Endodermal cell (in vitro differentiated cells): ENCODE measurements around the gene NAALADL2. TPM values are rescaled to one million over a fixed set of nuclear protein-coding genes. Genes with fewer than 3 reads are reported as not detected.

Source experiments
- DNase-seq: peaks from one replicate; pipeline ENCODE4 v3.0.0-alpha.2; 2017
- H3K27ac ChIP-seq: 2 replicates; pipeline ENCODE4 v1.5.1; 2013; ENCODE audit warnings: mild to moderate bottlenecking, low read depth, low read length, moderate library complexity
- H3K27me3 ChIP-seq: 2 replicates; pipeline ENCODE4 v1.6.1; 2013; ENCODE audit warnings: mild to moderate bottlenecking, low read length, moderate library complexity; ENCODE audit not compliant: insufficient read depth, control insufficient read depth, poor library complexity, severe bottlenecking
- H3K36me3 ChIP-seq: 2 replicates; pipeline ENCODE4 v1.7.0; 2013; ENCODE audit warnings: mild to moderate bottlenecking, low read length, moderate library complexity; ENCODE audit not compliant: control insufficient read depth, insufficient read depth
- H3K4me1 ChIP-seq: one replicate; pipeline ENCODE4 v1.7.0; 2013; ENCODE audit warnings: low read length; ENCODE audit not compliant: control insufficient read depth, insufficient read depth
- H3K4me3 ChIP-seq: 2 replicates; pipeline ENCODE4 v1.5.1; 2013; ENCODE audit warnings: mild to moderate bottlenecking, low read length, moderate library complexity
- H3K9ac ChIP-seq: 2 replicates; pipeline ENCODE4 v1.6.1; 2013; ENCODE audit warnings: mild to moderate bottlenecking, low read length, moderate library complexity; ENCODE audit not compliant: poor library complexity, severe bottlenecking; ENCODE audit errors: extremely low read depth
- H3K9me3 ChIP-seq: 2 replicates; pipeline ENCODE4 v1.6.1; 2013; ENCODE audit warnings: mild to moderate bottlenecking, low read length, moderate library complexity; ENCODE audit not compliant: control insufficient read depth
- H3K27ac Mint-ChIP-seq: 2 replicates; pipeline ENCODE4 v1.8.0; 2020; ENCODE audit warnings: mixed read lengths
- H3K27me3 Mint-ChIP-seq: 2 replicates; pipeline ENCODE4 v1.8.0; 2021; ENCODE audit warnings: mild to moderate bottlenecking, mixed read lengths; ENCODE audit not compliant: insufficient read depth
- H3K36me3 Mint-ChIP-seq: 2 replicates; pipeline ENCODE4 v1.8.0; 2020; ENCODE audit warnings: low read depth, mixed read lengths
- H3K4me1 Mint-ChIP-seq: 2 replicates; pipeline ENCODE4 v1.8.0; 2020; ENCODE audit warnings: mixed read lengths
- H3K4me3 Mint-ChIP-seq: 2 replicates; pipeline ENCODE4 v1.8.0; 2020; ENCODE audit warnings: mild to moderate bottlenecking, moderate library complexity, mixed read lengths
- H3K9me3 Mint-ChIP-seq: 2 replicates; pipeline ENCODE4 v1.8.0; 2020; ENCODE audit warnings: mild to moderate bottlenecking, mixed read lengths
- WGBS, 2 experiments: methylation state at CpG; one replicate each; pipeline versions ENCODE4 v1.1.5 to v1.1.7; 2013; ENCODE audit warnings: missing lambda C conversion rate in 2 of 2, mixed read lengths in 1 of 2; ENCODE audit not compliant: insufficient coverage in 1 of 2, insufficient read length in 1 of 2; 5-methylcytosine and 5-hydroxymethylcytosine counted together
- total RNA-seq, 2 donors: library from RNA; stranded (reverse); fragmentation: NEBNext Ultra II Directional in 1 of 2; extraction: Animal tissue kit (Norgen Biotek cat#: 25700) in 1 of 2; gene quantifications; 2 replicates in 1 of 2; 3 replicates in 1 of 2; pipeline ENCODE4 v1.2.1, GENCODE V29; 2021
- TF ChIP-seq, protein P1 (sequence below): fragments of 200-600 bp; sonication (generic); conservative IDR thresholded peaks from 2 replicates; pipeline ENCODE4 v1.5.0; 2021; ENCODE audit warnings: antibody characterized with exemption, mild to moderate bottlenecking

Gene NAALADL2
- total RNA-seq, 2 donors from 2014 or later = 1.6 to 1.8 TPM

DNA sequence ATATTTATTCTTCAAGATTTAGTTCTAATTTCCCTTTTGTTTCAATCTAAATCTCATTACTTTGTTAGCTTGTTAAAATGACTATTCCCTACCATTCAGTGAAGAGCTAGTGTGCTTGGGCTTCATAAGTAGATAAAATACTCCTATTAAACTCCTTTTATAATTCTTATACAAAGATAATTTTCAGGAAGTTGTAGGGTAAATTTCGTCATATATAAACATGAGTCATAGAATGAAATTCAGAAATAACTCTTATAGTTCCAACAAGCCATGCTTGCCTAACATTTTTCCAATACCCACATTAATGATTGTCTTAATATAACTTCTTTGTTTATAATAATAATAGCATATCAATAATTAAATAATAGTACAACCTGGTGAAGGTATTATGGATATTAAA, 407.3 kb downstream of the NAALADL2 start:
- no peaks in the 10 kb centered on the region for H3K27me3 Mint-ChIP-seq
- Histone ChIP-seq H3K9me3 (no peaks in the 10 kb centered on the region), H3K27me3 (no peaks in the 10 kb centered on the region), H3K4me3 (no peak overlapping the region), H3K4me1 (no peaks in the 10 kb centered on the region), H3K9ac (no peak overlapping the region), H3K36me3 (no peaks in the 10 kb centered on the region), H3K27ac (no peak overlapping the region)
- no peaks in the 10 kb centered on the region for H3K9me3 Mint-ChIP-seq
- no peak overlapping the region for H3K27ac Mint-ChIP-seq
- WGBS, 2 experiments = no CpG with 5 or more reads among the region's 1 CpG
- TF ChIP-seq, protein P1, sequence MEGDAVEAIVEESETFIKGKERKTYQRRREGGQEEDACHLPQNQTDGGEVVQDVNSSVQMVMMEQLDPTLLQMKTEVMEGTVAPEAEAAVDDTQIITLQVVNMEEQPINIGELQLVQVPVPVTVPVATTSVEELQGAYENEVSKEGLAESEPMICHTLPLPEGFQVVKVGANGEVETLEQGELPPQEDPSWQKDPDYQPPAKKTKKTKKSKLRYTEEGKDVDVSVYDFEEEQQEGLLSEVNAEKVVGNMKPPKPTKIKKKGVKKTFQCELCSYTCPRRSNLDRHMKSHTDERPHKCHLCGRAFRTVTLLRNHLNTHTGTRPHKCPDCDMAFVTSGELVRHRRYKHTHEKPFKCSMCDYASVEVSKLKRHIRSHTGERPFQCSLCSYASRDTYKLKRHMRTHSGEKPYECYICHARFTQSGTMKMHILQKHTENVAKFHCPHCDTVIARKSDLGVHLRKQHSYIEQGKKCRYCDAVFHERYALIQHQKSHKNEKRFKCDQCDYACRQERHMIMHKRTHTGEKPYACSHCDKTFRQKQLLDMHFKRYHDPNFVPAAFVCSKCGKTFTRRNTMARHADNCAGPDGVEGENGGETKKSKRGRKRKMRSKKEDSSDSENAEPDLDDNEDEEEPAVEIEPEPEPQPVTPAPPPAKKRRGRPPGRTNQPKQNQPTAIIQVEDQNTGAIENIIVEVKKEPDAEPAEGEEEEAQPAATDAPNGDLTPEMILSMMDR = no peak
- DNase-seq = no peak
- no peak overlapping the region for H3K4me3 Mint-ChIP-seq
- H3K4me1 Mint-ChIP-seq = no peaks in the 10 kb centered on the region
- no peaks in the 10 kb centered on the region for H3K36me3 Mint-ChIP-seq

DNA sequence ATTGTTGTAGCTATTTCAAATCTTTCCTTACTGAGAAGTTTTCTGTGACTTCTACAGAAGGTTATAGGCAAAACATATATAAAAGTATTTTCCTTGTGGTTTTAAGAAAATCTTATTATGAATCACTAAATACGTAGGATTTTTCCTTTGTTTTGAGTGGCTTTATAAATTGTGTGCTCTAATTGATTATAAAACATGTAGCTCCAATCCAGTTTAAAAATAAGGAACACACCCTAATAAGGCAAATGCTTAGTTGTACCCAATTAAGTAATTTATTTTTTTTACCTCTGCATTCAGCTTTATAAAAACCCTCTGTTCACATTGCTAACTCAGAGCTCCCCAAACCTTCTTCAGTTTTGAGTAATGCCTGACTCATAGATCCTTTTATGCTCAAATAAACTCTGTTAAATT, 408.0 kb downstream of the NAALADL2 start:
- H3K27ac ChIP-seq = no peak overlapping the region
- no peaks in the 10 kb centered on the region for H3K27me3 ChIP-seq
- no peak for DNase-seq
- no peak overlapping the region for H3K4me3 ChIP-seq
- WGBS, 2 experiments = 83% methylated on average over 1 of the region's 1 CpG; no CpG with 5 or more reads in 1 of the 2 experiments
- H3K4me1 Mint-ChIP-seq = no peaks in the 10 kb centered on the region
- H3K9me3 ChIP-seq = no peaks in the 10 kb centered on the region
- H3K9ac ChIP-seq = no peak overlapping the region
- TF ChIP-seq, protein P1 = no peak
- no peak overlapping the region for H3K27ac Mint-ChIP-seq
- H3K4me1 ChIP-seq = no peaks in the 10 kb centered on the region
- H3K4me3 Mint-ChIP-seq = no peak overlapping the region
- no peaks in the 10 kb centered on the region for H3K9me3 Mint-ChIP-seq
- no peaks in the 10 kb centered on the region for H3K27me3 Mint-ChIP-seq
- H3K36me3 ChIP-seq = no peaks in the 10 kb centered on the region
- no peaks in the 10 kb centered on the region for H3K36me3 Mint-ChIP-seq

DNA sequence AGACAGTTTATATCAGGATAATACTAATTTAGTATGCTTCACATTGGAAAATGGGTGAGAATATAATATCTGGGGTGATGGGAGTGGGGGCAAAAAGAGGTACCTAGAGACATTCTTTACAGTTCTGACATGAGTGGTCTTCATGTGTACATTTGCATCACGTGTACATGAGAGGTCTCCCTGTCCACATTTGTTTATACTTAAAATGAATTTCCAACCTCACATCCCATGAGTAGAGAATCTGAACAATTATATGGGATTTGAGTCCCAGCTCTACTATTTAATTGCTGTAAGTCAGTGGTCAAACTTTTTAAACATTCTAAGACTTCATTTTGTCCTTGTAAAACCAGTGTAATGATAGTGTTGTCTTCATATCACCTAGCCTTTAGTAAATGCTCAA, 408.4 kb downstream of the NAALADL2 start:
- H3K9ac ChIP-seq = no peak overlapping the region
- H3K27me3 Mint-ChIP-seq = no peaks in the 10 kb centered on the region
- TF ChIP-seq, protein P1 = no peak
- no peak overlapping the region for H3K27ac ChIP-seq
- 71% methylated on average over 1 of the region's 1 CpG; no CpG with 5 or more reads in 1 of the 2 experiments for WGBS, 2 experiments
- no peak for DNase-seq
- H3K36me3 ChIP-seq = no peaks in the 10 kb centered on the region
- no peaks in the 10 kb centered on the region for H3K4me1 ChIP-seq
- no peak overlapping the region for H3K27ac Mint-ChIP-seq
- no peaks in the 10 kb centered on the region for H3K9me3 Mint-ChIP-seq
- no peaks in the 10 kb centered on the region for H3K36me3 Mint-ChIP-seq
- no peaks in the 10 kb centered on the region for H3K9me3 ChIP-seq
- no peaks in the 10 kb centered on the region for H3K27me3 ChIP-seq
- H3K4me3 Mint-ChIP-seq = no peak overlapping the region
- H3K4me3 ChIP-seq = no peak overlapping the region
- no peaks in the 10 kb centered on the region for H3K4me1 Mint-ChIP-seq
